ENCODE results near the gene POLR2F.

DNA sequence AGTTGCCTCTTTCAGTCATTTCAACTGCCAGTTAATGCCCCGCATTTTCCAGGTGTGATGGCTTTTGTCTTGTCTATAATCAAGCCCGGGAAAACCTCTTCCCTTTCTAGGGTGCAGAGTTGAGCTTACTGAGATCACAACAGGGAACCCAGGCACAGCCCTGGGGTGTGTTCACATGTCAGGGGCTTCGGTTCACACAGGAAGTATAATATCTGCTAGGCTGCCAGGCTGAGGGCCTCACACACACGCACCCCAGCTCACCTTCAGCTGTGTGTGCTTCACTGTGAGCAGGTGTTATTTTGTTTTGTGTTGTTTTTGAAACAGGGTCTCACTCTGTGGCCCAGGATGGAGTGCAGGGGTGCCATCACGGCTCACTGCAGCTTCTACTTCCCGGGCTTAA, 40.5 kb downstream of the POLR2F start:
- TF ChIP-seq, protein P1, sequence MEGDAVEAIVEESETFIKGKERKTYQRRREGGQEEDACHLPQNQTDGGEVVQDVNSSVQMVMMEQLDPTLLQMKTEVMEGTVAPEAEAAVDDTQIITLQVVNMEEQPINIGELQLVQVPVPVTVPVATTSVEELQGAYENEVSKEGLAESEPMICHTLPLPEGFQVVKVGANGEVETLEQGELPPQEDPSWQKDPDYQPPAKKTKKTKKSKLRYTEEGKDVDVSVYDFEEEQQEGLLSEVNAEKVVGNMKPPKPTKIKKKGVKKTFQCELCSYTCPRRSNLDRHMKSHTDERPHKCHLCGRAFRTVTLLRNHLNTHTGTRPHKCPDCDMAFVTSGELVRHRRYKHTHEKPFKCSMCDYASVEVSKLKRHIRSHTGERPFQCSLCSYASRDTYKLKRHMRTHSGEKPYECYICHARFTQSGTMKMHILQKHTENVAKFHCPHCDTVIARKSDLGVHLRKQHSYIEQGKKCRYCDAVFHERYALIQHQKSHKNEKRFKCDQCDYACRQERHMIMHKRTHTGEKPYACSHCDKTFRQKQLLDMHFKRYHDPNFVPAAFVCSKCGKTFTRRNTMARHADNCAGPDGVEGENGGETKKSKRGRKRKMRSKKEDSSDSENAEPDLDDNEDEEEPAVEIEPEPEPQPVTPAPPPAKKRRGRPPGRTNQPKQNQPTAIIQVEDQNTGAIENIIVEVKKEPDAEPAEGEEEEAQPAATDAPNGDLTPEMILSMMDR (IDR thresholded peaks at IDR 0.05; ENCODE audit: low read depth, low read length, missing input control): no peak
- TF ChIP-seq YY1 (IDR thresholded peaks at IDR 0.05) (no peak), RAD21 (IDR thresholded peaks at IDR 0.05) (no peak)
